Ovary (tissue), 9 donors: ENCODE measurements around the gene EEFSEC. TPM values are rescaled to one million over a fixed set of nuclear protein-coding genes. Genes with fewer than 3 reads are reported as not detected.

Experiments used
- DNase-seq, 5 donors: peaks; one replicate each; pipeline ENCODE4 v3.0.0-alpha.2; 2019 to 2020
- H3K27ac ChIP-seq, 2 donors: fragments of 200-600 bp; one replicate each; pipeline versions ENCODE4 v1.5.1 to v1.8.0; 2019 to 2022
- H3K27me3 ChIP-seq: fragments of 200-600 bp; one replicate; pipeline ENCODE4 v1.8.0; 2022
- H3K36me3 ChIP-seq: fragments of 200-600 bp; sonication (generic); one replicate; pipeline ENCODE4 v1.5.1; 2019
- H3K4me1 ChIP-seq: one replicate; pipeline ENCODE4 v1.8.1; 2013; ENCODE audit warnings: mild to moderate bottlenecking, moderate library complexity; ENCODE audit not compliant: insufficient read depth
- H3K4me3 ChIP-seq: fragments of 200-600 bp; sonication (generic); one replicate; pipeline ENCODE4 v1.5.1; 2017
- H3K9me3 ChIP-seq, 2 donors: fragments of 200-600 bp in 1 of 2; sonication (generic) in 1 of 2; one replicate each; pipeline versions ENCODE4 v1.5.1 to v1.8.1; 2013 to 2019; ENCODE audit warnings: mild to moderate bottlenecking in 1 of 2, moderate library complexity in 1 of 2
- EP300 ChIP-seq: sonication (generic); formaldehyde crosslinking; IDR thresholded peaks from one replicate; pipeline ENCODE4 v1.6.1; 2017; ENCODE audit warnings: antibody characterized with exemption
- POLR2A ChIP-seq: fragments of 450-650 bp; IDR thresholded peaks from one replicate; pipeline ENCODE4 v1.6.1; 2017; ENCODE audit warnings: antibody characterized with exemption, mild to moderate bottlenecking, moderate library complexity
- WGBS, 3 donors: extraction: QIAGEN DNeasy Blood & Tissue Kit in 1 of 3; methylation state at CpG; one replicate each; pipeline versions ENCODE4 v1.1.5 to v1.1.7; 2013 to 2017; 5-methylcytosine and 5-hydroxymethylcytosine counted together
- intact Hi-C, 4 donors: fragments of 100-400 bp; cut with DNase I; formaldehyde crosslinking; loops; one replicate each; pipeline versions ENCODE4 v1.11.0 to v1.15.1; 2022 to 2023
- polyA plus RNA-seq, 2 donors: library from polyadenylated mRNA; stranded (reverse); fragments of 200-250 nt in 1 of 2; fragments of 350-450 nt in 1 of 2; fragmentation: Illumina TruSeq in 1 of 2; extraction: RNeasy Lipid Tissue Mini Kit (QIAGEN cat#74804) in 1 of 2; gene quantifications; one replicate each; pipeline ENCODE4 v1.2.3, GENCODE V29; 2013 to 2014
- total RNA-seq, 7 donors: library from RNA; depleted of rRNA in 2 of 7; stranded (reverse); fragments of >200 nt in 2 of 7; fragmentation: NEBNext Ultra II Directional in 3 of 7; extraction: Animal tissue kit (Norgen Biotek cat#: 25700) in 3 of 7; gene quantifications; one replicate each; pipeline versions ENCODE4 v1.1.0 to v1.2.4, GENCODE V29; 2016 to 2023
- TF ChIP-seq, protein P1 (sequence below), 3 donors: fragments of 450-650 bp in 2 of 3; fragments of 200-600 bp in 1 of 3; IDR thresholded peaks; one replicate each; pipeline versions ENCODE4 v1.5.1 to v1.8.0; 2016 to 2022; ENCODE audit warnings: antibody characterized with exemption in 3 of 3, mild to moderate bottlenecking in 1 of 3
- donor health status: DM: no; HTN: no; CAD: no; lungs with moderate emphysema.
- donor health status: DM: no; HTN: no; CAD: no.
- donor health status: Bipolar disorder and iron deficiency.
- donor health status: DM: yes; HTN: yes; CAD: no.
- donor health status: DM: no; HTN: no; CAD: no.
- donor health status: DM: yes; HTN: yes; CAD: no.

EEFSEC gene
- total and polyA plus RNA-seq, 9 donors: 6.8 to 21.0 (median 15.4) TPM

DNA sequence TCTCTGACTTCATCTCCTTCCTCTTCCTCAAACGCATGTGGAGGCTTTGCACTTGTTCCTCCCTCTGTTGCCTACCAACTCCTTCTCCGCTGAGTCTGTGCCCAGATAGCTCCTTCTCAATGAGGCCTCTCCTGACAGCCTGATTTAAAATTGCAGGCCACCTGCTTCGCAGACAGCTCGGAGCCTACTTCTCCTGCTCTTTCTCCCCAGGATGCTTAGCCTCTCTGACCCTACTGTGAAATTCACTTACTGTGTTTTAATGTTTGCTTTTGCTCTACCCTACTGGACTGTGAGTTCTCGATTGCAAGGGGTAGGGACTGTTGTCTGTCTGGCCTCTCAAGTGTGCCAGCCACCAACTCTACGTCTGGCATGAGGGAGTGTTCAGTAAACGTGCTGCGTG is 83.4 kb downstream of the EEFSEC start:
- H3K9me3 ChIP-seq: no peaks in the 10 kb centered on the region
- intact Hi-C loops: no loop called here
- TF ChIP-seq EP300 (no peak), POLR2A (no peak)
- TF ChIP-seq, protein P1, sequence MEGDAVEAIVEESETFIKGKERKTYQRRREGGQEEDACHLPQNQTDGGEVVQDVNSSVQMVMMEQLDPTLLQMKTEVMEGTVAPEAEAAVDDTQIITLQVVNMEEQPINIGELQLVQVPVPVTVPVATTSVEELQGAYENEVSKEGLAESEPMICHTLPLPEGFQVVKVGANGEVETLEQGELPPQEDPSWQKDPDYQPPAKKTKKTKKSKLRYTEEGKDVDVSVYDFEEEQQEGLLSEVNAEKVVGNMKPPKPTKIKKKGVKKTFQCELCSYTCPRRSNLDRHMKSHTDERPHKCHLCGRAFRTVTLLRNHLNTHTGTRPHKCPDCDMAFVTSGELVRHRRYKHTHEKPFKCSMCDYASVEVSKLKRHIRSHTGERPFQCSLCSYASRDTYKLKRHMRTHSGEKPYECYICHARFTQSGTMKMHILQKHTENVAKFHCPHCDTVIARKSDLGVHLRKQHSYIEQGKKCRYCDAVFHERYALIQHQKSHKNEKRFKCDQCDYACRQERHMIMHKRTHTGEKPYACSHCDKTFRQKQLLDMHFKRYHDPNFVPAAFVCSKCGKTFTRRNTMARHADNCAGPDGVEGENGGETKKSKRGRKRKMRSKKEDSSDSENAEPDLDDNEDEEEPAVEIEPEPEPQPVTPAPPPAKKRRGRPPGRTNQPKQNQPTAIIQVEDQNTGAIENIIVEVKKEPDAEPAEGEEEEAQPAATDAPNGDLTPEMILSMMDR (IDR thresholded peaks at IDR 0.05): no peak
- no peaks in the 10 kb centered on the region for H3K27me3 ChIP-seq
- DNase-seq: no peak
- H3K36me3 ChIP-seq: no peaks in the 10 kb centered on the region
- no peak overlapping the region for H3K27ac ChIP-seq
- H3K4me3 ChIP-seq: no peak overlapping the region
- WGBS, 3 donors: 90 to 93% (median 92%) methylated on average over 8 of the region's 8 CpGs
- peaks cover 6% of the 10 kb centered on the region for H3K4me1 ChIP-seq

DNA sequence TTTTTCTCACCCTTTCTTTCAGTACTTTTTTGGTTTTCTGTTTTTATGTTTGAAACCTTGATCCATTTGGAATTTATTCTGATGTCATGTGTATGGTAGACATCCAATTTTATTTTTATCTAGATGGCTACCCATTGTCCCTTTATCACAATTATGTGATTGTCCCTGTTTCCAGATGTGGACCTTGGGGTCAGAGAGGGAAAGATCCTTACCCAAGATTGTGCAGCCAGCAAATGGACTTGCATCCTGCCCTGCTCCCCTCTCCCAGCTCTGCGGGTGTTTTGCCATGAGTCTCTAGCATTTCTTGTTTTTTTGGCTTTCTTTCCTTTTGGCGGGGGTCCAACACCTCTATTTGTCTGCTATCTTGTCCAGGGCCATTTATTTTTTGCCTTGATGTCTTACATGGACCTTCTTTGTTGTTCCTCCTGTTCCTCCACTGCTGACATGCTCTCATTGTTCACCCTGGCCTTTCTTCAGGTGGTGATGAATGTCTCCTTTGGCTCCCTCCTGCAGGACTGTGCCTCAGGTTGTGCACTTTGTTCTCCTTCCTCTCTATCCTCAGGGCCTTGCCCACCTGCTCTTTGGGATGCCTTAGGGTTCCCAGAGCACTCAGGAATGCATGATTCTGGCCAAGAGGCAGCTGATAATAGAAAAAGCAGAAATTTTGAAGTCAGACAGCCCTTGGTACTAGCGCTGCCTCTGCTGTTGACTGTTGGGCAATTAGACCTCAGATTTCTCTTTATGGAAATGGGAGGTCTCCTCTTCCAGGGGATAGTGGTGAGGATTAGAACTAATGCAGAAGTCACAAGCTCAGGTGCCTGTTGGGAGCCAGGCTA is 84.3 kb downstream of the EEFSEC start:
- no peak for DNase-seq
- no peak overlapping the region for H3K4me3 ChIP-seq
- H3K4me1 ChIP-seq: peaks cover 6% of the 10 kb centered on the region
- H3K9me3 ChIP-seq: no peaks in the 10 kb centered on the region
- 24 to 37% (median 27%) methylated on average over 3 of the region's 3 CpGs for WGBS, 3 donors
- TF ChIP-seq EP300 (no peak), POLR2A (no peak)
- TF ChIP-seq, protein P1 (IDR thresholded peaks at IDR 0.05): no peak
- H3K36me3 ChIP-seq: no peaks in the 10 kb centered on the region
- no peak overlapping the region for H3K27ac ChIP-seq
- intact Hi-C loops: no loop called here
- no peaks in the 10 kb centered on the region for H3K27me3 ChIP-seq

DNA sequence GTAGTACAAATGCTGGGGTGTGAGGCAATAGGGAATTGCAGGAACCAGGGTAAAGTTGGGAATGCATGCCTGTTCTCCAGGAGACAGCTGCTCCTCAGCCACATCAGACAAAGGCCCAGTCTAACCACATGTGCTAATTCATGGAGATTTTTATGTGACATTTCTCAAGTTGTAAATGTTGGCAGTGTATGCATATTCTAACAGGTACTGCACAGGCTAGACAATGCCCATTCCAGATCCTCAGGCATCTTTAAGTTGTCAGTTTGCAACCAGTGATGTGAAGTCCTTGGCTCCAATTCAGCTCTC is 84.9 kb downstream of the EEFSEC start:
- H3K27ac ChIP-seq: no peak overlapping the region
- H3K9me3 ChIP-seq: no peaks in the 10 kb centered on the region
- intact Hi-C loops: no loop called here
- DNase-seq: no peak
- no peaks in the 10 kb centered on the region for H3K27me3 ChIP-seq
- H3K36me3 ChIP-seq: no peaks in the 10 kb centered on the region
- H3K4me3 ChIP-seq: no peak overlapping the region
- TF ChIP-seq POLR2A: no peak
- TF ChIP-seq, protein P1 (IDR thresholded peaks at IDR 0.05): no peak
- TF ChIP-seq EP300: no peak
- peaks cover 2% of the 10 kb centered on the region for H3K4me1 ChIP-seq

DNA sequence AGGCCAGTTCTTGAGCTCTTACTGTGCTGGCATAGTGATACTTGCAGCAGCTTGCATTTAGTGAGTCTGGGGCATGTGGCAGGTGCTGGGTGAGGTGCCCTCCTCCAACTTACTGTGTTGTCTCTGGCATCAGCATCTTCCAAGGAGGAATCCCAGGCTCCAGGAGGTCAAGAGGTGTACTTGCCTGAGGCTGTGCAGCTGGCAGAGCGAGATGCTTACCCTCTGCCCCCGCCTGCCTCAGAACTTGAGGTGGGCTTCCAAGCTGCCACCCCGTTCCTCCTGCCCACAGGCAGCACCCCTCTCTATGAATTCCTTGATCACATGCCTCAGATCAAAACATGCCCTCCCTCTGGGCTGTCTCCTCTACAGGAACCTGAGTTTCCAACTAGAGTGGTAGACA is 86.0 kb downstream of the EEFSEC start:
- 94 to 98% (median 95%) methylated on average over 3 of the region's 3 CpGs for WGBS, 3 donors

More for the DNA sequence above, 86.0 kb downstream of the EEFSEC start:
- Histone ChIP-seq H3K36me3 (no peaks in the 10 kb centered on the region), H3K27me3 (no peaks in the 10 kb centered on the region), H3K27ac (no peak overlapping the region), H3K4me1 (peaks cover 2% of the 10 kb centered on the region), H3K9me3 (no peaks in the 10 kb centered on the region), H3K4me3 (no peak overlapping the region)
- no peak for DNase-seq
- TF ChIP-seq, protein P1 (IDR thresholded peaks at IDR 0.05): no peak
- TF ChIP-seq POLR2A: no peak
- TF ChIP-seq EP300: no peak
- intact Hi-C loops: no loop called here
